Gastroesophageal sphincter (tissue), 4 donors: ENCODE data around the gene RALGPS2. TPM values are rescaled to one million over a fixed set of nuclear protein-coding genes. Genes with fewer than 3 reads are reported as not detected.

ENCODE experiments used
- ATAC-seq: fragments of 150-250 bp; one replicate; pipeline ENCODE4 v1.9.1; 2016; ENCODE audit warnings: mild to moderate bottlenecking, moderate library complexity
- H3K27ac ChIP-seq, 4 donors: fragments of 200-600 bp; sonication (generic) in 3 of 4; 1 replicate in 3 of 4; 2 replicates in 1 of 4; pipeline ENCODE4 v1.5.1; 2016 to 2019
- H3K27me3 ChIP-seq: fragments of 200-600 bp; sonication (generic); one replicate; pipeline ENCODE4 v1.5.1; 2019
- H3K36me3 ChIP-seq, 2 donors: fragments of 200-600 bp; sonication (generic); one replicate each; pipeline ENCODE4 v1.5.1; 2019; ENCODE audit warnings: control low read depth in 1 of 2
- H3K4me1 ChIP-seq, 3 donors: fragments of 200-600 bp; sonication (generic); 1 replicate in 2 of 3; 2 replicates in 1 of 3; pipeline ENCODE4 v1.5.1; 2016 to 2019; ENCODE audit warnings: control low read depth in 2 of 3
- H3K4me3 ChIP-seq, 2 donors: fragments of 200-600 bp; sonication (generic); one replicate each; pipeline ENCODE4 v1.5.1; 2019; ENCODE audit warnings: mild to moderate bottlenecking in 1 of 2, moderate library complexity in 1 of 2
- H3K9me3 ChIP-seq, 3 donors: fragments of 200-600 bp; sonication (generic); one replicate each; pipeline ENCODE4 v1.5.1; 2017 to 2019; ENCODE audit warnings: control low read depth in 2 of 3
- CTCF ChIP-seq, 4 experiments: fragments of 200-600 bp in 2 of 4; fragments of 450-650 bp in 2 of 4; sonication (generic) in 1 of 4; IDR thresholded peaks; one replicate each; pipeline ENCODE4 v1.5.1; 2017 to 2019; ENCODE audit warnings: antibody characterized with exemption in 4 of 4, mild to moderate bottlenecking in 2 of 4, moderate library complexity in 2 of 4
- EP300 ChIP-seq: sonication (generic); formaldehyde crosslinking; IDR thresholded peaks from one replicate; pipeline ENCODE4 v1.6.1; 2017; ENCODE audit warnings: antibody characterized with exemption, mild to moderate bottlenecking
- POLR2A ChIP-seq, 2 donors: fragments of 450-650 bp; IDR thresholded peaks; one replicate each; pipeline ENCODE4 v1.6.1; 2017; ENCODE audit warnings: antibody characterized with exemption in 2 of 2, mild to moderate bottlenecking in 2 of 2, moderate library complexity in 1 of 2
- POLR2AphosphoS5 ChIP-seq: sonication (generic); formaldehyde crosslinking; IDR thresholded peaks from one replicate; pipeline ENCODE4 v1.6.1; 2017; ENCODE audit warnings: antibody characterized with exemption
- WGBS, 2 donors: methylation state at CpG; one replicate each; pipeline ENCODE4 v1.1.5; 2018; ENCODE audit warnings: low coverage in 1 of 2; 5-methylcytosine and 5-hydroxymethylcytosine counted together
- total RNA-seq, 4 donors: library from RNA; depleted of rRNA; stranded (reverse); fragments of >200 nt; gene quantifications; one replicate each; pipeline ENCODE4 v1.1.0, GENCODE V29; 2016

The RALGPS2 gene
- total RNA-seq, 4 donors from 2014 or later, result 12.0 to 17.7 (median 15.1) TPM

DNA sequence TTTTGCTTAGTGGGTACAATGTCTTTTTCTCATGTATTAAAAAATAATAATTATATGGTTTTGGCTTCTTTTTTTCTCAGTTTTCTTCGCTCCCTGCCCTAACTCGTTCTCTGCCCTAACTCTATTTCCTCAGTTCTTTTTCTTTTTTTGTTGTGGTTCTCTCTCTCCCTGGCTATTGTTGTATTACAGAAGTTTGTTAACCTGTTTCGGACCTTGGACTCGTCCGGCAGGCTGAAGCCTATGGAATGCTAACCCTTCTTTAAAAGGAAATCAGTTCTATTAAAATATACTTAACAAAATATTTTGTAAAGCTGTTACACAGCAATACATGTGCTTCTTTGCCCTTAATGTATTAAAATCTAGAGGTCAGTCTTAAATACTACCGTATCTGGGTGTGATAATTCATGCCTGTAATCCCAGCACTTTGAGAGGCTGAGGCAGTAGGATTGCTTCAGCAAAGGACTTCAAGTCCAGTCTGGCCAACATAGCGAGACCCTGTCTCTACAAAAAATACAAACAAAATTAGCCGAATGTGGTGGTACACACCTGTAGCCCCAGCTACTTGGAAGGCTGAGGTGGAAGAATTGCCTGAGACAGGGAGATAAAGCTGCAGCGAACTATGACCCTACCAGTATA lies 81.7 kb downstream of the RALGPS2 start:
- TF ChIP-seq CTCF (IDR thresholded peaks at IDR 0.05) (no peak), POLR2AphosphoS5 (no peak), EP300 (no peak), POLR2A (IDR thresholded peaks at IDR 0.05) (no peak)
- no peaks in the 10 kb centered on the region for H3K9me3 ChIP-seq
- peaks cover 0 to 3% of the 10 kb centered on the region in 2 donors for H3K36me3 ChIP-seq
- WGBS, 2 donors, result 88 to 91% methylated on average over 9 of the region's 9 CpGs
- no peak overlapping the region for H3K4me3 ChIP-seq
- no peak for ATAC-seq
- no peak overlapping the region for H3K27ac ChIP-seq
- no peaks in the 10 kb centered on the region for H3K27me3 ChIP-seq
- H3K4me1 ChIP-seq, result no peaks in the 10 kb centered on the region

DNA sequence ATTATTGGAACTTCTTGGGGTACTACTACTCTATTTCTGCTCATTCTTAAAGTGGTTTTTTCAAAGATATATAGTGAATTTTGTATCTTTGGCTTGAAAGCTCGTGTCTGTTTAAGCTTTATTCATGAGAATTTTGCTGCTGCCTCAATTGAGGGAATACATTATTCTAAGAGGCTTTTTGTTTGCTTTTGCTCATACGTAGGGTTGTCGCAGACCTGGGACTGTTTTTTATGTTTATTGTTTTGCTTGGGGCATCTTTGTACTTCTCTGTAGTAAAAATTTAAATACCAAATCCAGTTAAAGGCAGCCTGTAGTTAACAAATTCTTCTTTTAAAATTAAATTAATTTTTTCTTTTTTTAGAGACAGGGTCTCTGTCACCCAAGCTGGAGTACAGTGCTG lies 83.5 kb downstream of the RALGPS2 start:
- no peaks in the 10 kb centered on the region for H3K9me3 ChIP-seq
- no peak overlapping the region for H3K27ac ChIP-seq
- TF ChIP-seq POLR2AphosphoS5, result no peak
- no peak for TF ChIP-seq POLR2A (IDR thresholded peaks at IDR 0.05)
- no peak for TF ChIP-seq EP300
- TF ChIP-seq CTCF (IDR thresholded peaks at IDR 0.05), result no peak
- WGBS, 2 donors, result 95 to 97% methylated on average over 3 of the region's 3 CpGs
- H3K27me3 ChIP-seq, result no peaks in the 10 kb centered on the region
- H3K36me3 ChIP-seq, result peaks cover 0 to 3% of the 10 kb centered on the region in 2 donors
- H3K4me1 ChIP-seq, result no peaks in the 10 kb centered on the region
- ATAC-seq, result no peak
- H3K4me3 ChIP-seq, result no peak overlapping the region

GRCh38 chr1:178810585-178810984 lies 85.5 kb downstream of the RALGPS2 start:
- H3K27me3 ChIP-seq, result no peaks in the 10 kb centered on the region
- no peaks in the 10 kb centered on the region for H3K9me3 ChIP-seq
- peaks cover 0 to 3% of the 10 kb centered on the region in 2 donors for H3K36me3 ChIP-seq
- no peak overlapping the region for H3K4me3 ChIP-seq
- H3K4me1 ChIP-seq, result no peaks in the 10 kb centered on the region
- no peak overlapping the region for H3K27ac ChIP-seq
- ATAC-seq, result no peak
- TF ChIP-seq POLR2AphosphoS5 (no peak), CTCF (IDR thresholded peaks at IDR 0.05) (no peak), EP300 (no peak), POLR2A (IDR thresholded peaks at IDR 0.05) (no peak)

DNA sequence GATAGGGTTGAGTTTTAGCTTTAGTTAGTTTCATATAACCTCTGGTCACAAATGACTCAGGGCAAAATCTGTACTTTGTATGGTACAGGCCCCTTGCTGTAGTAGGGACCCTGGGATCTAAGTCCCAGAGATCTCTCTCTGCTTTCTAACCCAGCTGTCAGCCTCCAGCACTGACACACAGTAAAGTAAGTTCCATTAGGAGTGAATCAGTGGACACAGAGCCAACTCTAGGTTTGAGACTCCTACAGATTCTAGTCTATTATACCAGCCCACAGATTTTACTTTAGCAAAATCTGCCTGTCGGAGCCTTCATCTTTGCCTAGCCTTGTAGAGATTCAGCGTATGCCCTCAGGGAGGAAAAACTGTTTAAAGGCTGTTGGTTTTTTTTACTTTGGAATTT lies 93.4 kb downstream of the RALGPS2 start:
- 79% methylated on average over 2 of the region's 2 CpGs; no CpG with 5 or more reads in 1 of the 2 donors for WGBS, 2 donors
- no peak for ATAC-seq

More for the DNA sequence above, 93.4 kb downstream of the RALGPS2 start:
- TF ChIP-seq CTCF (IDR thresholded peaks at IDR 0.05), result no peak
- TF ChIP-seq POLR2A (IDR thresholded peaks at IDR 0.05), result no peak
- no peak for TF ChIP-seq EP300
- TF ChIP-seq POLR2AphosphoS5, result no peak
- H3K27me3 ChIP-seq, result no peaks in the 10 kb centered on the region
- H3K27ac ChIP-seq, result no peak overlapping the region
- no peaks in the 10 kb centered on the region for H3K36me3 ChIP-seq
- no peaks in the 10 kb centered on the region for H3K4me1 ChIP-seq
- no peak overlapping the region for H3K4me3 ChIP-seq
- no peaks in the 10 kb centered on the region for H3K9me3 ChIP-seq
